Astrocyte (in vitro differentiated cells and primary cell): ENCODE measurements around the gene LMF1.

Source experiments
- EZH2 ChIP-seq: IDR thresholded peaks from 2 replicates; pipeline ENCODE4 v1.6.1; 2012; ENCODE audit warnings: mild to moderate bottlenecking, low read length, inconsistent platforms; ENCODE audit not compliant: insufficient read depth
- TF ChIP-seq, protein P1 (sequence below): IDR thresholded peaks from 2 replicates; pipeline ENCODE4 v1.5.1; 2011; ENCODE audit warnings: low read depth, mild to moderate bottlenecking, inconsistent platforms, low read length, moderate library complexity; ENCODE audit not compliant: insufficient read depth

DNA sequence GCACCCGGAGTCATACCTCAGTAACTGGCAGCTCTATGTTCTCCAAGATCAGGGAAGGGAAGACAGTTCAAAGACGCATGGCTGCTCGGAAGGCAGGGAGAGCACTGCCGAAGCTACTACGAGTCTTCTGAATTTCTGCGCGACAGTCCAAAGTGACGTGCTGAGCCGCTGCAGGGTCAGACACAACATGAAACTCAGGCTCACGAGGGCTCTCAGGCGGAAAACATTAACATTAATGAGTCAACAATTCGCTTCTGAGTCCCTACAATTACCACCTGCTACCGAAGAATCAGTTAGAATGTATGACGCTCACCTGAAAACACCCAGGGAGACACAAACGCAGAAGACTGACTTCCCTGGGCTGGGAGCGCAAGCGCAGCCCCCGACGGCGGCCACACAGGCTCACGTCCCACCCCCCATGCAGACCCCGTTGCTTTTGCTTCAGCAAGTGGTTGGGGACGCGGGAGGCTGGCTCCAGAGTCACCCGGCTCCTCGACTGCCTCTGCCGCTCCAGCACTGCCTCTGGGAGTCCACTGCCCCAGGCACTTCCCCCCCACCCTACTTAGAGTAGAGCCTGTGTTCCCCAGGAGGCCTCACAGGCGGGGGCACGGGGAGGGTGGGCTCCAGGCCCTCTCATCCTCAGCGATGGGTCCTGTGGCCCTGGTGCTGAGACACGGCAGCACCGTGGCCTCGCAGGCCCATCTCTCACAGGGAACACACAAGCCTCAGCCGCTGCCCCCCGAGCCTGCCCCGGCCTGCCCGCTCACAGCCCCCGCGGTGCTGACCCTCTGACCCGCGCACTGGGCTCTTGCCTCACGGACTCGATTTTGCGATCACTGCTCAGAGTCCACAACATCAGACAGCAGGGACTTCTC is 38.9 kb downstream of the LMF1 start:
- TF ChIP-seq, protein P1, sequence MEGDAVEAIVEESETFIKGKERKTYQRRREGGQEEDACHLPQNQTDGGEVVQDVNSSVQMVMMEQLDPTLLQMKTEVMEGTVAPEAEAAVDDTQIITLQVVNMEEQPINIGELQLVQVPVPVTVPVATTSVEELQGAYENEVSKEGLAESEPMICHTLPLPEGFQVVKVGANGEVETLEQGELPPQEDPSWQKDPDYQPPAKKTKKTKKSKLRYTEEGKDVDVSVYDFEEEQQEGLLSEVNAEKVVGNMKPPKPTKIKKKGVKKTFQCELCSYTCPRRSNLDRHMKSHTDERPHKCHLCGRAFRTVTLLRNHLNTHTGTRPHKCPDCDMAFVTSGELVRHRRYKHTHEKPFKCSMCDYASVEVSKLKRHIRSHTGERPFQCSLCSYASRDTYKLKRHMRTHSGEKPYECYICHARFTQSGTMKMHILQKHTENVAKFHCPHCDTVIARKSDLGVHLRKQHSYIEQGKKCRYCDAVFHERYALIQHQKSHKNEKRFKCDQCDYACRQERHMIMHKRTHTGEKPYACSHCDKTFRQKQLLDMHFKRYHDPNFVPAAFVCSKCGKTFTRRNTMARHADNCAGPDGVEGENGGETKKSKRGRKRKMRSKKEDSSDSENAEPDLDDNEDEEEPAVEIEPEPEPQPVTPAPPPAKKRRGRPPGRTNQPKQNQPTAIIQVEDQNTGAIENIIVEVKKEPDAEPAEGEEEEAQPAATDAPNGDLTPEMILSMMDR = no peak
- TF ChIP-seq EZH2 = no peak
